Stimulated activated naive CD8-positive, alpha-beta T cell treated with anti-CD3 and anti-CD28 coated beads, Interleukin-15, amount 100 ng/mL, for 72 hours (primary cell): Measurements from ENCODE around the gene RNF144A.

Source experiments
- ATAC-seq: fragments of 150-1000 bp; cut with Tn5 transposase; 2 replicates; pipeline ENCODE4 v1.10.0; 2021; ENCODE audit warnings: mild to moderate bottlenecking, moderate library complexity
- DNase-seq, 2 donors: peaks; one replicate each; pipeline ENCODE4 v3.0.0; 2021 to 2022
- H3K27ac Mint-ChIP-seq, 2 donors: one replicate each; pipeline ENCODE4 v1.8.0; 2022; ENCODE audit warnings: mild to moderate bottlenecking in 2 of 2, mixed read lengths in 2 of 2, moderate library complexity in 2 of 2
- H3K27me3 Mint-ChIP-seq: one replicate; pipeline ENCODE4 v1.8.0; 2022; ENCODE audit warnings: mixed read lengths
- H3K4me1 Mint-ChIP-seq: one replicate; pipeline ENCODE4 v1.8.0; 2022; ENCODE audit warnings: mild to moderate bottlenecking, mixed read lengths
- H3K4me3 Mint-ChIP-seq, 2 donors: one replicate each; pipeline ENCODE4 v1.8.0; 2022; ENCODE audit warnings: mild to moderate bottlenecking in 2 of 2, mixed read lengths in 2 of 2, moderate library complexity in 1 of 2
- H3K9me3 Mint-ChIP-seq, 2 donors: one replicate each; pipeline ENCODE4 v1.8.0; 2022; ENCODE audit warnings: mixed read lengths in 2 of 2

RNF144A gene

DNA sequence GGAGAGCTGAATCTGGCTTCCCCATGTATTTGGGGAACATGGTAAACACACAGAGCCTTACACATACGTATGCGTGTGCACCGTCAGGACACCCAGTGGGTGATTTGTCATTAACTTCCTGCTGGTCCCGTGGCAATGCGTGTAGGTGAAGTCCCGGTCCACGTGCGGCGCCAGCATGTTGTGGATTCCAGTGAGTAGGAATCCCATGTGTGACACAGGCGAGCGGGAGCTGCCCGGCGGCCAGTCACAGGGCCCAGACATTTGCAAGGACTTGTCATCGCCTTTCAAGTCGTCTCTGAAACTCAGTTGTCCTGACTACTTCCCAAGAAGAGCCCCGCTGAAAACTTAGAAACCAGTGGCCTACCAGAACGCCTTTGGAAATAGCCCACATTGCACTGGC lies 102.0 kb downstream of the RNF144A start:
- Mint-ChIP-seq H3K4me1 (peaks cover 8% of the 10 kb centered on the region), H3K4me3 (no peak overlapping the region), H3K9me3 (no peaks in the 10 kb centered on the region), H3K27ac (peak overlapping the region in 1 of 2 donors; percentile 49), H3K27me3 (no peaks in the 10 kb centered on the region)
- DNase-seq (no peak), ATAC-seq (no peak)

DNA sequence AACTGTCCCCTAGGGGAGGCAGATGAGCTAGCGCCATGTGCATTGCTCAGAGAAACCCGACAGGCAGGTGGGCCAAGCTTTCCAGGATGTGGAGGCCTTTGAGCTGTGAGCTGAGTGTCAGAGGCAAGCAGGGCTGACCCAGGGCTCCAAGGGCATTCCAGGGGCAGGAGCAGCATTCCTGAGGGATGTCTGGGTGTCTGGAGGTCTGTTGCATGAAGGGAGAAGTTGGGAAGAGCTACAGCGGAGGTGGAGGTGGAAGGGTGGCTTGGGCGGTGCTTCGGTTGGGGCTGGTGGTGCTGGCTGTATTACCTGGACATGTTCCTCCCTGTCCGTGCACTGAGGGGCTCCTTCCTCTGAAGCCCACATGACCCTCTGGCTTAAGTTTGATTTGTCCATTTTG lies 102.8 kb downstream of the RNF144A start:
- no peak for DNase-seq
- Mint-ChIP-seq H3K9me3 (no peaks in the 10 kb centered on the region), H3K4me1 (no peaks in the 10 kb centered on the region), H3K4me3 (no peak overlapping the region), H3K27me3 (no peaks in the 10 kb centered on the region), H3K27ac (no peak overlapping the region)
- no peak for ATAC-seq

DNA sequence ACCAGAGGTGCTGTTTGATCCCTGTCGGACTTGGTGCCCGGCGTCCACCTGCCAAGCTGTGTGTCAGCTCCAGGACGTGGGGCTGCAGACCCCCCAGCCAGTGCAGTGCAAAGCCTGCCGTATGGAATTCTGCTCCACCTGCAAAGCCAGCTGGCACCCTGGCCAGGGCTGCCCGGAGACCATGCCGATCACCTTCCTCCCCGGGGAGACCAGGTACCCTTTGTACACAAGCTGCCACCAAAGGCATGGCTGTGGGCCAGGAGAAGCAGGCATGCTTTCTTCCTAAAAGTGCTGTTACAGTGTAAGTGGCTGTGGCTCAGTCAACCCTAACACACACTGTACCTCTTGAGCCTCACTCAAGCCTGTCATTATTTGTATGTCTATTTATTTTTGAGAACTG lies 103.3 kb downstream of the RNF144A start:
- no peak overlapping the region for H3K4me3 Mint-ChIP-seq
- no peak for DNase-seq
- H3K9me3 Mint-ChIP-seq, result no peaks in the 10 kb centered on the region
- no peaks in the 10 kb centered on the region for H3K4me1 Mint-ChIP-seq
- H3K27ac Mint-ChIP-seq, result no peak overlapping the region
- no peaks in the 10 kb centered on the region for H3K27me3 Mint-ChIP-seq
- no peak for ATAC-seq

DNA sequence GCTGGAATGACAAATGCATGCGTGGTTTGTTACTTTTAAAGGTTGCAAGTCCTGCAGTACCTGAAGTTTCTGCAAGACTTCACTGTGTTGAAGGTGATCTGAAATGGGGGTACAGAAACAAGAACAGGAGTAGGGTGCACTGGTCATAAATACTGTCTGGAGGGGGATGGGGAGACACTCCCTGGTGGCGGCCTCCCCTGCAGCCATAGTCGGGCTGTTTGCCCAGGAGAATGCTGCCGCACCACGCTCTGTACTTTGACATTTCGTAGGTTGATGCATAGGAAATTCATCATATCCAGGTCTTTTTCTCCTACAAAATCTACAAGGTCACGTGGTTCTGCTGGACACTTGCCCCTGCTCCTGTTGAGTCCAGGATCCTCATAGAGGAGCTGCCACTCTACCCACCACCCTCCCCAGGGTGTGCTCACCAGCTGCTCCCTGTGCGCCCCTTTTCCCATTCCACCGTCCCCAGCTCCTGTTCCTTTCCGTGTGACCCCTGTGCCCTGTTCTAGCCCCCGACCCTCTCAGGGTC lies 103.8 kb downstream of the RNF144A start:
- Mint-ChIP-seq H3K9me3 (no peaks in the 10 kb centered on the region), H3K27ac (peak overlapping the region in 1 of 2 donors; percentile 65), H3K4me1 (no peaks in the 10 kb centered on the region), H3K4me3 (no peak overlapping the region), H3K27me3 (no peaks in the 10 kb centered on the region)
- ATAC-seq (no peak), DNase-seq (no peak)

DNA sequence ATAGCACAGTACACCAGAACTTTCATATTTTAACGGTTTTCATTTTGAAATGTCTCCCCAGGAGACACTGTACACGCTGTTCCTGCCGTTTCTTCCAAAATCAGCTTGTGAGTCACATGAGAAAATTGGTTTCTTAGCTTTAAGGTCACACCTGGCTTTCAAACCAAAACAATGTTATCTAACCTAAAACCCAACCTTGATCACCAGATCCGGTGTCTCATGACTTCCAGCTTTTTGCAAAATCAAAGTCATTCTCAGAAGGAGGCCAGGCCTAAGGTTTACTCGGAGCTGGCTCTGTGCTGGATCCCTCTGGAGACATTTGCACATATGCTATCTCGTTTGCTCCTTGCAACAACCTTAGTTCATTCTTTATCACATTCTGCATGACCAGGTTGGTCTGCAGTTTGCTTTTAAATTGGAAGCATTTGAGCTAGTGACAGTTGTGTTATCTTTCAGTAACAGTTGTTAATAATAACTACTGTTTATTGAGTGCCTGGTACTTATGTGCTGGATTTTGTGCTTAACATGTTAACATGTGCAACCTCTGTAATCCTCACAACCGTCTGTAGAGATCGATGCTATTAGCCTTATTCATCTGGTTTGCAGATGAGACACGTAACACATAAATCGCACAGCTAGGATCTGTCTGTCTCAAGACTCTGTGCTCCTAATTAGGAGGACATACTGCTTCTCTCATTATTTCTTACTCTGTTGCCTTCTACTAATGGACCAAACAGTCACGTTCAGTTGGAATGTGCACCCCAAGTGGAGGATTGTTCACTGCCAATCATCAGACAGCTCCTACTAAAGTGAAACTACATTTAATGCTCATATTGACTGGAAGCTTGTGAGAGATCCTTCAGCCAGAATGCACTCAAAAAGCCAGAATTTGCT lies 105.5 kb downstream of the RNF144A start:
- ATAC-seq (no peak), DNase-seq (no peak)
- no peaks in the 10 kb centered on the region for H3K4me1 Mint-ChIP-seq
- H3K27ac Mint-ChIP-seq, result peak overlapping the region in 1 of 2 donors; percentile 57
- H3K27me3 Mint-ChIP-seq, result no peaks in the 10 kb centered on the region
- H3K9me3 Mint-ChIP-seq, result no peaks in the 10 kb centered on the region
- no peak overlapping the region for H3K4me3 Mint-ChIP-seq

DNA sequence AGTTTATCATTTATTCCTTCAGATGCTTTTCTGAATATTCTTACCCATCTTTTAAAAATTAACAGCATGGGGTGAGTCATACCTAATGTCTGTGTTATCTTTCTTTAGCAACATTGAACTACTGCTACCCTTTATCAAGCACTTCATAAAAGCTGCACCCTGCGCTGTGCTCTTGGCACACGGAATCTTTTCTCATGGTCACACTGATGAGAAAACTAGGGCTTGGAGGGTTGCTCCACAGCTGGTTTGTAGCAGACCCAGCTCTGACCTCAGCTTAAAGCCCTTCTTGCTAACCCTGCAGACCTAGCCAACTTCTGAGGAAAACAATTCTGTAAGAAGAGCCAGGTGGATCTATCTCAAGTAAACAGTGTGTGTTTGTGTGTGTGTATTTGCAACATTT lies 106.3 kb downstream of the RNF144A start:
- no peak for DNase-seq
- ATAC-seq, result no peak
- Mint-ChIP-seq H3K4me3 (no peak overlapping the region), H3K9me3 (no peaks in the 10 kb centered on the region), H3K27me3 (no peaks in the 10 kb centered on the region), H3K4me1 (no peaks in the 10 kb centered on the region), H3K27ac (no peak overlapping the region)

DNA sequence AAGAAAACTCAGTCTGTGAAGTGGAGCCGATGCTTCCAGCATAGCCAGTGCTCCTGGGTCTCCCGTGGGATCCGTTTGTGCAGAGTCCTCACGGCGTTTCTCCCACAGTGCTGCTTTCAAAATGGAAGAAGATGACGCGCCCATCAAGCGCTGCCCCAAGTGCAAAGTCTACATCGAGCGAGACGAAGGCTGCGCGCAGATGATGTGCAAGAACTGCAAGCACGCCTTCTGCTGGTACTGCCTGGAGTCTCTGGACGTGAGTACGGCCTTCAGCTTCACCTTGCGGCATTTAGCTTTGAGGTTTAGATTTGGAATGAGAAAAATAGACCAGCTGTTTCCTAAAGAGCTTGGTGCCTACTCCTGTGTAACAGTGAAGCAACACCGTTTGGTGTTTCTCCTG lies 107.0 kb downstream of the RNF144A start:
- Mint-ChIP-seq H3K27me3 (no peaks in the 10 kb centered on the region), H3K4me3 (no peak overlapping the region), H3K27ac (no peak overlapping the region), H3K9me3 (no peaks in the 10 kb centered on the region), H3K4me1 (no peaks in the 10 kb centered on the region)
- DNase-seq, result no peak
- ATAC-seq, result no peak

DNA sequence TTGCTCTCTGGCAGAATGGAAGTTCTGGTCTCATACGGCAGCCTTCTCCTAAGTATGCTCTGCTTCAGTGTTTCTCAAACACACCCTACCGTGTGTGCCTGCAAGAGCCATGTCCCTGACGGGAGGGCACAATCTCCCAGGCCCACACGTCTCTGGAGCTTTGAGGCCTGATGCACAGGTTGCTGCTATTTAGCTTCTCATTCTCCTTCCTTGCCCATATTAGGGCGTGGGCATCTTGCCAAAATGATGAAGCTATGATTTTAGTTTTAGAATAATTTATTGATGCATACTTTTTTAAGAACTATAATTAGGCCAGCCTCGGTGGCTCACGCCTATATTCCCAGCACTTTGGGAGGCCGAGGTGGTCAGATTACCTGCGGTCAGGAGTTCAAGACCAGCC lies 107.9 kb downstream of the RNF144A start:
- Mint-ChIP-seq H3K4me3 (no peak overlapping the region), H3K27ac (no peak overlapping the region), H3K27me3 (no peaks in the 10 kb centered on the region), H3K4me1 (no peaks in the 10 kb centered on the region), H3K9me3 (no peaks in the 10 kb centered on the region)
- ATAC-seq (no peak), DNase-seq (no peak)

DNA sequence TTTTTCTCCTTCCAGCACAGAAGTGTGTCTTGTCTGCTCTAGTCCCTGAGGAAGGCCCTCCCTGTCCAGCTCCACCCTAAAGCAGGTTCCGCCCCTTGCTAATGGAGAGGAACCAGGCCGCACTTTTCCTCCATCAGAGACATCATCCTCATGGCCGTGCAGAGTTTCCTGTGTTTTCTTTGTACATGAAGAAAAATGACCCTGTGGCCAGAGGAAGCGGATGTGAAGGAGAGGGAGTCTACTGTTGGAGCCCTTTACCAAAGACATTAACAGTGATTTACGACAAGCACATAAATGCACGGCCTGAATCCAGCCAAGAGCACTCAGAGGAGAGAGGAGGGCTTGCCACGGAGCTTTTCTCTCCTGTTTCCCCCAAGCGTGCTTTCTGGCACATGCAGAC lies 109.5 kb downstream of the RNF144A start:
- no peak for ATAC-seq
- no peak overlapping the region for H3K4me3 Mint-ChIP-seq
- peaks cover 10% of the 10 kb centered on the region for H3K4me1 Mint-ChIP-seq

DNA sequence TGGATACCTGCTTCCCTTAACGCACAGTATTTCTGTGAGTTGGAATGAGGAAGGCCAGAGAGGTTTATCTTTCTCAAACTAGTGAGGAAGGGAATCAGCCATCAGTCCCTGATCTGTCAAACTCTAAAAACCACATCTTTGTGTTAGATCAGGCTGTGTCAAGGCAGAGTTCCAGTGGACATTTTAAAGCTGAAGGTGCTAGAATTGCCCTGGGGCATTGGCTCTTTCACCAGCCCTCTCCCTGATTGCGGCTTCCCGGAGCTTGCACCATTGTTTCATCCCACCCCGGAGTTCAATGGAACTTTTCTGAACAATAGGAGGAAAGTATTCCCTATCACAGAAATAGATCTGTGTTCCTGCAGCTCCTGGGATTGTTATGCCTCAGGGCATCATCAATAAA lies 110.2 kb downstream of the RNF144A start:
- DNase-seq (no peak), ATAC-seq (no peak)
- Mint-ChIP-seq H3K9me3 (no peaks in the 10 kb centered on the region), H3K4me1 (peaks cover 10% of the 10 kb centered on the region), H3K4me3 (no peak overlapping the region), H3K27me3 (no peaks in the 10 kb centered on the region), H3K27ac (peak overlapping the region; percentile 27 to 56)

More for the DNA sequence above, 109.5 kb downstream of the RNF144A start:
- H3K27ac Mint-ChIP-seq, result no peak overlapping the region
- no peaks in the 10 kb centered on the region for H3K9me3 Mint-ChIP-seq
- H3K27me3 Mint-ChIP-seq, result no peaks in the 10 kb centered on the region
- DNase-seq, result no peak

DNA sequence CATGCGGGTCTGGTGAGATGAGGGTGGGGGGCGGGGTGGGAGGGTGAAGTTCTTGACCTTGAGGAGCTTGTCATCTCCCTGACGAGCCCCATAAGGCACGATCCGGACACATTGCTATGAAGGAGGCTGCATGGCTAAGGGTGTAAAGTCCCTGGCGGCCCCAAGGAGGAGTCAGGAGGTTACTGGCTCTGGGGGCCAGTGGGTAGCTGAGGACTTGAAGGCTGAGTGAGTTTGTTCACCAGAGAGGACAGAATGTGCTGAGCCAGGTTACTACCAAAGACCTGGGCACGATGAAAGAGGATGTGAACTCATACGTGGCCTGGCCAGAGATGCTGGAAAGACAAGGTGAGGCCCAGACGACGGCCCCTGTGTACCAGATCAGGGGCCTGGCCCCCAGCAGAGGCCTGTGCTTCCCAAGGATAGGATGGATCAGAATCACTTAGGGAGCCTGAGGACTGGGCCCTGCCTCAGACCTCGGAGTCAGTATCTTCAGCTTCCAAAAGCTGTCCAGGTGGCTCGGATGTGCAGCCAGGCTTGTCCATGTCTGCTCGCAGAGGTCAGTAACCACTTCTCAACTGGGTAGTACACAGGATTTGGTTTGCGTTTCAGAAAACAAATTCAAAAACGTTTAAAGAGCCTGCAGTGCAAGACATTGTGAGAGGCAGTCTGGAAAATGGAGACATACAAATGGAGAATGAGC lies 110.9 kb downstream of the RNF144A start:
- Mint-ChIP-seq H3K27me3 (no peaks in the 10 kb centered on the region), H3K27ac (peak overlapping the region in 1 of 2 donors; percentile 47), H3K4me3 (no peak overlapping the region), H3K4me1 (peaks cover 10% of the 10 kb centered on the region), H3K9me3 (no peaks in the 10 kb centered on the region)
- ATAC-seq (no peak), DNase-seq (no peak)

DNA sequence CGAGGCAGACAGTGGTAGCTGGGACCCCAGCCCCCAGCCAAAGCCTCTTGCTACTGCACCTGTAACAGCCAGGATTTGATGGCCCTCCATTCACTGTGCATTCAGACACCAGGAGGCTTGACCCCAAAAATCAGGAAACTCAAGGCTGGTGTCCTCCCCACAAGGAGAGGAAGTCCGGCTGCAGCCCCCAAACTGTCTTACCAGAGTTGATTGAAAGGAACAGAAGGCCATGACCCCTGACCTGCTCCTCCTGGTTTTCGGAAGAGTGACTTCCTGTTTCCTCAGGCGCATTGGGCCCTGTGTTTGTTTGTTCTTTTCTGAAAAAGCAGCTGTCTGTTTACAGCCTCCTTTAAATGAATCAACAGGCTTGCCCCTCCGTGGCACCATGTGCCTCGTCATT lies 111.6 kb downstream of the RNF144A start:
- peaks cover 10% of the 10 kb centered on the region for H3K4me1 Mint-ChIP-seq
- DNase-seq, result no peak
- no peaks in the 10 kb centered on the region for H3K27me3 Mint-ChIP-seq
- H3K4me3 Mint-ChIP-seq, result no peak overlapping the region
- H3K9me3 Mint-ChIP-seq, result no peaks in the 10 kb centered on the region
- peak overlapping the region in 1 of 2 donors; percentile 29 for H3K27ac Mint-ChIP-seq
- ATAC-seq, result no peak

DNA sequence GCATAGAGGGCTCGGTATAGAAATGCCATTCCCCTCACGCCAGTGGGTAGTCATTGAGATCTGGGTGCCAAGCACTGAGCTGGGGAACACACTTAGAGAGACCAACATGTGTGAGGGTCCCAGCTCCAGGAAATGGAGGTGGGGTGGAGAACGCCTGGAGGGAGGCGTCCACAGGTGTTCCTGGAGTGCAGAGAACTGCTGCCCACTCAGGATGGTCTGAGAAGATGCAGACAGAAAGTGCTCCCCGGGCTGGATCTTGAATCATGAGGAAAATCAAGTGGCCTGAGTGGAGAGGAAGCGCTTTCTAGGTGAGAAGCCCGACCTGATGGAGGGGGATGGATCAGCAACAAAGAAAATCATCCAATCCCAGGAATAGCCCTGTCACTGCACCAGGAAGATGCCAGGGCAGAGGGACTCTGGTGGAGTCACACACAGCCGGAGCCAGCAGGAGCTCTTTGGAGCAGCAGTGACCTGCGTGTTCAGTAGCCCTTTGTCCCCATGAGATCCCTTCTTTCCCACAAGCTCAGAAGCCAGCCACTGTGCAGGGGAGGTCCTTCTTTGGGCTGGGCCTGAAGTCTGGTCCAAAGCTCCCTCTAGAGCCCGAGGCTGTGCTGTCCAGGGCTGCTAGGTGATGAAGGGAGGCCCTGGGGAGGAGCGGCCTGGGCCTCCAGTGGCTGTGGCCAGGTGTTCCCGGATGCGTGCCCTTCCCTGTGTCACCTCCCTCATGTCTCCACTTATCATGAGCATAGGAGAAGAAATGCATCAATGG lies 112.3 kb downstream of the RNF144A start:
- H3K27ac Mint-ChIP-seq, result peak overlapping the region in 1 of 2 donors; percentile 29
- DNase-seq (no peak), ATAC-seq (no peak)
- peaks cover 10% of the 10 kb centered on the region for H3K4me1 Mint-ChIP-seq
- no peaks in the 10 kb centered on the region for H3K9me3 Mint-ChIP-seq
- no peaks in the 10 kb centered on the region for H3K27me3 Mint-ChIP-seq
- no peak overlapping the region for H3K4me3 Mint-ChIP-seq

DNA sequence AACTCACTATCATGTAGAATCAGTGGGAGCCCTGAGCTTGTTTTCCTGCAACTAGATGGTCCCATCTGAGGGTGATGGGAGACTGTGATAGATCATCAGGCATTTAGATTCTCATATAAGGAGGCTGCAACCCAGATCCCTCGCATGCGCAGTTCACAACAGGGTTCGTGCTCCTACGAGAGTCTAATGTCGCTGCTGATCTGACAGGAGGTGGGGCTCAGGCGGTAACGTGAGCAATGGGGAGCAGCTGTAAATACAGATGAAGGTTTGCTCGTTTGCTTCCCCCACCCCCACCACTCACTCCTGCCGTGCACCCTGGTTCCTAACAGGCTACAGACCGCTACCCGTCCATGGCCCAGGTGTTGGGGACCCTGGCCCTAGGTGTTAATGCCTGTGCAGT lies 113.6 kb downstream of the RNF144A start:
- Mint-ChIP-seq H3K4me3 (no peak overlapping the region), H3K9me3 (no peaks in the 10 kb centered on the region), H3K27ac (peak overlapping the region in 1 of 2 donors; percentile 81), H3K27me3 (no peaks in the 10 kb centered on the region), H3K4me1 (peaks cover 10% of the 10 kb centered on the region)
- no peak for ATAC-seq
- no peak for DNase-seq

DNA sequence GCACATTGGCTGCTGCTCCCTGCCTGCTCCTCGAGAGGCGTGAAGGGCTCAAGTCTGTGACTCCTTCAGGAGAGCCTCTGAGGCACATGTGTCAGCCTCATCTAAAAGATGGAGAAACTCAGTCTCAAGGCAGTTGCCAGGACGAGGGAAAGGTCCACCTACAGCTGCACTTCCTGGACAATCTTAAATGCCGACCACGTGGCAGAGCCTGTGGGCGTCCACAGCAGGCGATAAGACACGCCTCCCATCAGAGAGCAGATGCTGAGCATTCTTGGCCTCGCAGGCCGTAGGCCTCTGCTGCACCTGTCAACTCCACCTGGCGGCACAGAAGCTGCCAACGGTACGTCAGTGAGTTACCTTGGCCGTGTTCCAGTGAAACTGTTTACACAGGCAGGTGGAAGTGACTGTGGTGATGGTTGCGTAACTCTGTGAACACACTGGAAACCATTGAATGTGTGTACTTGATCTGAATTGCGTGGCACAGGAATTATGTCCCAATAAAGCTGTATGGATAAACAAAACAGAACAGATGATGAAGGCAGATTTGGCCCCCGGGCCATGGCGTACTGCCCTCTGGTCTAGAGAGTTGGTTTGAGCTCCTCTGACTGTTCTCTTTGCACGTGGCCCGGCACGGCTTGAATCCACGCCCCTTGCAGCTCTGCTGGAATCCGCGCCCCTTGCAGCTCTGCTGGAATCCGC lies 114.5 kb downstream of the RNF144A start:
- Mint-ChIP-seq H3K9me3 (no peaks in the 10 kb centered on the region), H3K4me1 (peaks cover 10% of the 10 kb centered on the region), H3K4me3 (no peak overlapping the region), H3K27ac (peak overlapping the region in 1 of 2 donors; percentile 56), H3K27me3 (no peaks in the 10 kb centered on the region)
- peak; percentile 52 for ATAC-seq
- peak in 1 of 2 donors; percentile 12 for DNase-seq
